H1 (cell line): ENCODE data around the gene TLR2. TPM values are rescaled to one million over a fixed set of nuclear protein-coding genes. Genes with fewer than 3 reads are reported as not detected.

Source experiments
- CTCF ChIA-PET: fragments of 300-600 bp; sonication (Branson Sonifier 250); formaldehyde crosslinking; loops from one replicate; lab custom pipeline; 2021; ENCODE audit not compliant: partially characterized antibody; lab: Charles Lee
- POLR2A ChIA-PET: fragments of 300-600 bp; sonication (Branson Sonifier 250); formaldehyde crosslinking; loops from one replicate; lab custom pipeline; 2021; ENCODE audit warnings: inconsistent platforms; ENCODE audit not compliant: partially characterized antibody; lab: Charles Lee
- DNase-seq, 2 experiments: peaks; one replicate each; pipeline versions ENCODE4 v3.0.0 to v3.0.0-alpha.2; 2010 to 2022; ENCODE audit warnings: low spot score in 2 of 2, low read depth in 1 of 2, mixed read lengths in 1 of 2
- FAIRE-seq: peaks from 2 replicates; lab custom pipeline; 2011; peaks lifted over from hg19 to GRCh38; lab: Jason Lieb, UNC
- H2AFZ ChIP-seq: 2 replicates; pipeline ENCODE4 v1.8.1; 2012; ENCODE audit warnings: low read length, inconsistent platforms
- H2AK5ac ChIP-seq: 2 replicates; pipeline ENCODE4 v1.6.1; 2013; ENCODE audit warnings: low read depth, low read length
- H2BK120ac ChIP-seq: replicated peaks from 2 replicates; pipeline ENCODE3; 2013; ENCODE audit warnings: low read depth, low read length, inconsistent platforms
- H2BK12ac ChIP-seq: 2 replicates; pipeline ENCODE4 v1.6.1; 2013; ENCODE audit warnings: low read depth, low read length
- H2BK15ac ChIP-seq: 2 replicates; pipeline ENCODE4 v1.6.1; 2013; ENCODE audit warnings: low read length
- H2BK20ac ChIP-seq: 2 replicates; pipeline ENCODE4 v1.6.1; 2013; ENCODE audit warnings: low read length
- H2BK5ac ChIP-seq: 2 replicates; pipeline ENCODE4 v1.6.1; 2013; ENCODE audit warnings: low read depth, low read length
- H3K14ac ChIP-seq: 2 replicates; pipeline ENCODE4 v1.6.1; 2013; ENCODE audit warnings: inconsistent platforms; ENCODE audit not compliant: insufficient read length
- H3K18ac ChIP-seq: 2 replicates; pipeline ENCODE4 v1.6.1; 2013; ENCODE audit warnings: low read length; ENCODE audit errors: extremely low read depth
- H3K23ac ChIP-seq: 2 replicates; pipeline ENCODE4 v1.6.1; 2013; ENCODE audit warnings: inconsistent platforms; ENCODE audit not compliant: insufficient read length
- H3K23me2 ChIP-seq: 2 replicates; pipeline ENCODE4 v1.6.1; 2013; ENCODE audit warnings: low read depth, low read length
- H3K27ac ChIP-seq: 2 replicates; pipeline ENCODE4 v1.6.1; 2011; ENCODE audit warnings: low read depth, low read length, inconsistent platforms
- H3K27me3 ChIP-seq, 4 experiments: replicated peaks in 1 of 4; 1 replicate in 1 of 4; 2 replicates in 3 of 4; pipeline versions ENCODE4 v1.6.1 to v1.8.1; 2011 to 2013; ENCODE audit warnings: low read length in 3 of 4, mild to moderate bottlenecking in 3 of 4, inconsistent platforms in 2 of 4, mixed read lengths in 2 of 4, moderate library complexity in 1 of 4; ENCODE audit not compliant: control insufficient read depth in 3 of 4, insufficient read depth in 3 of 4; ENCODE audit errors: extremely low read depth in 1 of 4
- H3K36me3 ChIP-seq, 4 experiments: 2 replicates each; pipeline versions ENCODE4 v1.6.1 to v1.8.1; 2011 to 2013; ENCODE audit warnings: mild to moderate bottlenecking in 4 of 4, low read length in 3 of 4, moderate library complexity in 2 of 4, control low read depth in 1 of 4, inconsistent platforms in 1 of 4; ENCODE audit not compliant: insufficient read depth in 4 of 4, control insufficient read depth in 2 of 4
- H3K4ac ChIP-seq: replicated peaks from 2 replicates; pipeline ENCODE3; 2013; ENCODE audit warnings: low read length, low read depth, mixed read lengths, inconsistent platforms; ENCODE audit not compliant: insufficient read length
- H3K4me1 ChIP-seq, 4 experiments: replicated peaks in 1 of 4; 1 replicate in 1 of 4; 2 replicates in 3 of 4; pipeline versions ENCODE4 v1.6.1 to v1.8.1; 2011 to 2013; ENCODE audit warnings: low read length in 3 of 4, inconsistent platforms in 2 of 4, mixed read lengths in 1 of 4; ENCODE audit not compliant: insufficient read depth in 4 of 4, control insufficient read depth in 3 of 4
- H3K4me2 ChIP-seq, 2 experiments: 2 replicates each; pipeline versions ENCODE4 v1.6.1 to v1.8.1; 2011 to 2013; ENCODE audit warnings: low read depth in 2 of 2, low read length in 2 of 2, control low read depth in 1 of 2, inconsistent platforms in 1 of 2, mild to moderate bottlenecking in 1 of 2; ENCODE audit not compliant: insufficient read depth in 1 of 2
- H3K4me3 ChIP-seq, 4 experiments: fragments of 200-600, 300-600 bp in 1 of 4; sonication (generic), shearing (Covaris generic), sonication (Bioruptor Twin) in 1 of 4; 2 replicates each; pipeline versions ENCODE4 v1.5.1 to v1.8.1; 2011 to 2016; ENCODE audit warnings: low read length in 4 of 4, low read depth in 3 of 4, control low read depth in 2 of 4, inconsistent platforms in 2 of 4, mild to moderate bottlenecking in 2 of 4, mixed read lengths in 1 of 4, moderate library complexity in 1 of 4; ENCODE audit not compliant: insufficient read depth in 2 of 4; ENCODE audit errors: extremely low read depth in 1 of 4
- H3K56ac ChIP-seq: replicated peaks from 2 replicates; pipeline ENCODE3; 2013; ENCODE audit warnings: low read depth, mild to moderate bottlenecking, mixed read lengths, low read length, inconsistent platforms; ENCODE audit not compliant: insufficient read length
- H3K79me1 ChIP-seq: 2 replicates; pipeline ENCODE4 v1.6.1; 2013; ENCODE audit warnings: low read depth, low read length, control low read depth
- H3K79me2 ChIP-seq, 2 experiments: 2 replicates each; pipeline versions ENCODE4 v1.6.1 to v1.8.1; 2012 to 2013; ENCODE audit warnings: low read length in 2 of 2, mild to moderate bottlenecking in 2 of 2, inconsistent platforms in 1 of 2; ENCODE audit not compliant: insufficient read depth in 2 of 2, control insufficient read depth in 1 of 2
- H3K9ac ChIP-seq, 4 experiments: replicated peaks in 1 of 4; 1 replicate in 1 of 4; 2 replicates in 3 of 4; pipeline versions ENCODE4 v1.6.1 to v1.8.1; 2011 to 2013; ENCODE audit warnings: low read depth in 3 of 4, low read length in 3 of 4, control low read depth in 2 of 4, mild to moderate bottlenecking in 2 of 4, moderate library complexity in 2 of 4, inconsistent platforms in 1 of 4; ENCODE audit errors: extremely low read depth in 1 of 4
- H3K9me3 ChIP-seq, 2 experiments: 2 replicates each; pipeline versions ENCODE4 v1.6.1 to v1.8.1; 2012 to 2013; ENCODE audit warnings: mild to moderate bottlenecking in 2 of 2, moderate library complexity in 2 of 2, control low read depth in 1 of 2, inconsistent platforms in 1 of 2, low read depth in 1 of 2, low read length in 1 of 2, mixed read lengths in 1 of 2; ENCODE audit not compliant: insufficient read depth in 2 of 2
- H4K20me1 ChIP-seq, 2 experiments: replicated peaks in 1 of 2; 2 replicates each; pipeline versions ENCODE3 to v1.8.1; 2011 to 2013; ENCODE audit warnings: inconsistent platforms in 2 of 2, low read length in 2 of 2, mild to moderate bottlenecking in 1 of 2; ENCODE audit not compliant: insufficient read depth in 2 of 2, control insufficient read depth in 1 of 2
- H4K5ac ChIP-seq: 2 replicates; pipeline ENCODE4 v1.6.1; 2013; ENCODE audit warnings: low read length, low read depth, mixed read lengths, inconsistent platforms; ENCODE audit not compliant: insufficient read length
- H4K8ac ChIP-seq: 2 replicates; pipeline ENCODE4 v1.8.0; 2013; ENCODE audit warnings: mild to moderate bottlenecking, moderate library complexity, low read length, inconsistent platforms; ENCODE audit not compliant: insufficient read depth; ENCODE audit errors: extremely low read depth
- H4K91ac ChIP-seq: replicated peaks from 2 replicates; pipeline ENCODE3; 2013; ENCODE audit warnings: low read length, mixed read lengths, inconsistent platforms; ENCODE audit not compliant: insufficient read length
- HDAC6 ChIP-seq: IDR thresholded peaks from one replicate; pipeline ENCODE4 v1.7.1; 2012; ENCODE audit warnings: low read depth, mild to moderate bottlenecking, inconsistent platforms, low read length, moderate library complexity
- polyA plus RNA-seq, 7 experiments: library from polyadenylated mRNA; depleted of rRNA in 3 of 7; stranded (reverse) in 5 of 7; unstranded in 2 of 7; fragments of >200 nt in 5 of 7; fragments of 200-250 nt in 2 of 7; gene quantifications; 1 replicate in 5 of 7; 2 replicates in 1 of 7; 4 replicates in 1 of 7; pipeline versions ENCODE4 v1.2.1 to v1.2.3, GENCODE V29; 2011 to 2013; ENCODE audit warnings: missing spikeins in 2 of 7, mixed read lengths in 2 of 7
- total RNA-seq: library from RNA; stranded (reverse); fragmentation: NEBNext Ultra II Directional; extraction: Animal tissue kit (Norgen Biotek cat#: 25700); gene quantifications from 2 replicates; pipeline ENCODE4 v1.2.1, GENCODE V29; 2021

The TLR2 gene
- total and polyA plus RNA-seq, 2 of the 8 experiments (the other 6 are each of a cell fraction or from before 2014, with no cell fraction given) = 1.3 TPM

DNA sequence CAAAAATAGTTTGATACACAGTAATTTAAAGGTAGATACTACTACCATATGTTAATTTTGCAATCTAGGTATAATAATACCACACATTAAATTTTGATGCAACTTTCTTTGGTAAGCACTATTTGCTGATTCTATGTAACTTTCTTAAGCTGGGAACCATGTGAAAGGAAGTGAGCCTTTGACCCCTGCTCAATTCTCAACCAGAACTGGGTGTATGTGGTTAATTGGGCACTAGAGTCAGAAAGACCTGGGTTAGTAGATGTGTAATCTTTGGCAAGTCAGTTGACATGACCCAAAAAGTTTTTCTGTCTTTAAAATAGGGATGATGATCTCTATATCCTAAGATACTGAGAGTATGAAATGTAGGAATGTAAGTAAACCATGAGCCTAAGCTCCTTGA is 22.4 kb downstream of the TLR2 start:
- Histone ChIP-seq H3K4ac (no peak overlapping the region), H3K4me3 (no peak overlapping the region), H3K9me3 (no peaks in the 10 kb centered on the region), H3K4me1 (no peaks in the 10 kb centered on the region), H2BK5ac (no peak overlapping the region), H3K36me3 (no peaks in the 10 kb centered on the region), H3K23me2 (no peaks in the 10 kb centered on the region), H4K20me1 (no peaks in the 10 kb centered on the region), H3K23ac (no peak overlapping the region), H3K79me2 (no peaks in the 10 kb centered on the region), H2BK120ac (no peak overlapping the region), H3K4me2 (no peak overlapping the region), H3K27ac (no peak overlapping the region), H3K9ac (no peak overlapping the region), H2BK15ac (no peak overlapping the region), H3K79me1 (no peaks in the 10 kb centered on the region), H4K8ac (no peak overlapping the region), H3K27me3 (no peaks in the 10 kb centered on the region), H3K56ac (no peak overlapping the region), H4K5ac (no peak overlapping the region), H3K18ac (no peak overlapping the region), H2AK5ac (no peak overlapping the region), H2BK12ac (no peak overlapping the region), H4K91ac (no peak overlapping the region)
- FAIRE-seq (no peak), DNase-seq (no peak)
- ChIA-PET POLR2A (interaction anchor here (1.1 kb wide), 1 partner anchor 22 kb away, joined by 3 read pairs; the partner anchor contains the start of gene TLR2), CTCF (interaction anchor here (1.0 to 1.4 kb wide), 3 partner anchors 14 to 57 kb away, joined by 3 to 4 read pairs (median 3); no protein-coding TSS in a partner anchor)
- TF ChIP-seq HDAC6 = no peak
- TF ChIP-seq, all 59 proteins: peak for 0
- no peak overlapping the region for H2AFZ ChIP-seq
- H2BK20ac ChIP-seq = no peak overlapping the region
- no peak overlapping the region for H3K14ac ChIP-seq
